ENCODE measurements around the gene CMTM2. TPM values are rescaled to one million over a fixed set of nuclear protein-coding genes. Genes with fewer than 3 reads are reported as not detected.

The CMTM2 gene
- total RNA-seq, 1 donor from 2014 or later = not detected

DNA sequence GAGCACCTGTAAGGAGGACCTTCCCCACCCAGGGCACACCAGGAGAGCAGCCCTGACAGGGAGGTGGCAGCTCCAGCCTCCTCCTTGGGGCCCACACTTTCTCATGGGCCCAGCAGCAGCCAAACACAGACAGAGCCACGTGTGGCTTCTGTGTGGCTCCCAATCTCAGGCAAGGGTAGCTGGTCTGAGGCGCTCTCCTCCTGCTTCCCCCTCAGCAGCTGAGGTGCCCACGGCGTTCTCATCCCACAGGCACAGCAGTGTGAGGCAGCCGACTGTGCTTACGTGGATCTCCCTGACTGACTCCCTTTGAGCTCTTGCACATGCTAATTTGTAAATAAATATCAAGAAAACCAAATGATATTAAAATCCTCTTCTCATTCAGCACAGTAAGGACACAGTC, 56.1 kb downstream of the CMTM2 start:
- Mint-ChIP-seq H3K27me3 (ENCODE audit: insufficient read depth, low read depth) (peaks cover 5% of the 10 kb centered on the region), H3K4me3 (no peak overlapping the region), H3K27ac (no peak overlapping the region), H3K9me3 (no peaks in the 10 kb centered on the region), H3K4me1 (no peaks in the 10 kb centered on the region), H3K36me3 (peaks cover 9% of the 10 kb centered on the region)
- no peak for DNase-seq (ENCODE audit: low spot score)
- Histone ChIP-seq H3K4me2 (no peak overlapping the region), H3K4me1 (no peaks in the 10 kb centered on the region), H3K9ac (no peak overlapping the region), H3K9me3 (ENCODE audit: low read depth) (no peaks in the 10 kb centered on the region), H3K36me3 (no peaks in the 10 kb centered on the region), H3K4me3 (no peak overlapping the region), H4K20me1 (ENCODE audit: low read depth) (no peaks in the 10 kb centered on the region), H3F3A (ENCODE audit: low read depth) (no peaks in the 10 kb centered on the region), H3K79me2 (ENCODE audit: low read depth) (no peaks in the 10 kb centered on the region), H3K27me3 (no peaks in the 10 kb centered on the region), H3K27ac (no peak overlapping the region), H2AFZ (replicated peaks) (no peak overlapping the region)
- TF ChIP-seq, protein P1, sequence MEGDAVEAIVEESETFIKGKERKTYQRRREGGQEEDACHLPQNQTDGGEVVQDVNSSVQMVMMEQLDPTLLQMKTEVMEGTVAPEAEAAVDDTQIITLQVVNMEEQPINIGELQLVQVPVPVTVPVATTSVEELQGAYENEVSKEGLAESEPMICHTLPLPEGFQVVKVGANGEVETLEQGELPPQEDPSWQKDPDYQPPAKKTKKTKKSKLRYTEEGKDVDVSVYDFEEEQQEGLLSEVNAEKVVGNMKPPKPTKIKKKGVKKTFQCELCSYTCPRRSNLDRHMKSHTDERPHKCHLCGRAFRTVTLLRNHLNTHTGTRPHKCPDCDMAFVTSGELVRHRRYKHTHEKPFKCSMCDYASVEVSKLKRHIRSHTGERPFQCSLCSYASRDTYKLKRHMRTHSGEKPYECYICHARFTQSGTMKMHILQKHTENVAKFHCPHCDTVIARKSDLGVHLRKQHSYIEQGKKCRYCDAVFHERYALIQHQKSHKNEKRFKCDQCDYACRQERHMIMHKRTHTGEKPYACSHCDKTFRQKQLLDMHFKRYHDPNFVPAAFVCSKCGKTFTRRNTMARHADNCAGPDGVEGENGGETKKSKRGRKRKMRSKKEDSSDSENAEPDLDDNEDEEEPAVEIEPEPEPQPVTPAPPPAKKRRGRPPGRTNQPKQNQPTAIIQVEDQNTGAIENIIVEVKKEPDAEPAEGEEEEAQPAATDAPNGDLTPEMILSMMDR (IDR thresholded peaks at IDR 0.05) = no peak
- TF ChIP-seq EZH2 (IDR thresholded peaks at IDR 0.05) (no peak), EZH2phosphoT487 (IDR thresholded peaks at IDR 0.05) (no peak)

GRCh38 chr16:66636199-66636598, 56.9 kb downstream of the CMTM2 start:
- Mint-ChIP-seq H3K27ac (no peak overlapping the region), H3K9me3 (no peaks in the 10 kb centered on the region)
- H2AFZ ChIP-seq (replicated peaks) = no peak overlapping the region

GRCh38 chr16:66637806-66638205, 58.5 kb downstream of the CMTM2 start:
- H3K4me1 ChIP-seq = no peaks in the 10 kb centered on the region
- H3F3A ChIP-seq (ENCODE audit: low read depth) = no peaks in the 10 kb centered on the region
- no peak overlapping the region for H3K4me3 ChIP-seq
- no peak overlapping the region for H2AFZ ChIP-seq (replicated peaks)
- no peaks in the 10 kb centered on the region for H3K27me3 ChIP-seq
- no peak for TF ChIP-seq EZH2 (IDR thresholded peaks at IDR 0.05)
- TF ChIP-seq EZH2phosphoT487 (IDR thresholded peaks at IDR 0.05) = no peak
- TF ChIP-seq, protein P1 (IDR thresholded peaks at IDR 0.05) = no peak
- H4K20me1 ChIP-seq (ENCODE audit: low read depth) = no peaks in the 10 kb centered on the region
- H3K27ac ChIP-seq = no peak overlapping the region
- Mint-ChIP-seq H3K36me3 (peaks cover 2% of the 10 kb centered on the region), H3K4me3 (no peak overlapping the region), H3K27ac (no peak overlapping the region), H3K9me3 (no peaks in the 10 kb centered on the region), H3K27me3 (ENCODE audit: insufficient read depth, low read depth) (peaks cover 5% of the 10 kb centered on the region), H3K4me1 (no peaks in the 10 kb centered on the region)
- no peak overlapping the region for H3K9ac ChIP-seq
- no peaks in the 10 kb centered on the region for H3K36me3 ChIP-seq
- DNase-seq (ENCODE audit: low spot score) = no peak
- H3K9me3 ChIP-seq (ENCODE audit: low read depth) = no peaks in the 10 kb centered on the region
- H3K4me2 ChIP-seq = no peak overlapping the region
- no peaks in the 10 kb centered on the region for H3K79me2 ChIP-seq (ENCODE audit: low read depth)

More at GRCh38 chr16:66636199-66636598, 56.9 kb downstream of the CMTM2 start:
- H3K9ac ChIP-seq = no peak overlapping the region
- DNase-seq (ENCODE audit: low spot score) = no peak
- no peak for TF ChIP-seq EZH2phosphoT487 (IDR thresholded peaks at IDR 0.05)
- TF ChIP-seq, protein P1 (IDR thresholded peaks at IDR 0.05) = no peak
- TF ChIP-seq EZH2 (IDR thresholded peaks at IDR 0.05) = no peak
- H3K36me3 ChIP-seq = no peaks in the 10 kb centered on the region
- no peaks in the 10 kb centered on the region for H3K9me3 ChIP-seq (ENCODE audit: low read depth)
- H3F3A ChIP-seq (ENCODE audit: low read depth) = no peaks in the 10 kb centered on the region
- no peak overlapping the region for H3K4me3 Mint-ChIP-seq
- H4K20me1 ChIP-seq (ENCODE audit: low read depth) = no peaks in the 10 kb centered on the region
- peaks cover 9% of the 10 kb centered on the region for H3K36me3 Mint-ChIP-seq
- H3K4me1 Mint-ChIP-seq = no peaks in the 10 kb centered on the region
- H3K27me3 Mint-ChIP-seq (ENCODE audit: insufficient read depth, low read depth) = peaks cover 5% of the 10 kb centered on the region
- H3K79me2 ChIP-seq (ENCODE audit: low read depth) = no peaks in the 10 kb centered on the region
- H3K4me3 ChIP-seq = no peak overlapping the region
- H3K27ac ChIP-seq = no peak overlapping the region
- no peak overlapping the region for H3K4me2 ChIP-seq
- no peaks in the 10 kb centered on the region for H3K4me1 ChIP-seq
- H3K27me3 ChIP-seq = no peaks in the 10 kb centered on the region

Small RNA genes within 50 kb of the gene (small RNA-seq; reads per million reads assigned to genes)
- gene CKLF-CMTM1 = not detected

Other genes with a start within 250 kb of the CMTM2 start
- 0.25 TPM in 1 of 2 replicates, not detected in the other for gene CDH5, start 212.8 kb upstream of the CMTM2 start, total RNA-seq (ENCODE audit: low replicate concordance)
- gene BEAN1, start 152.2 kb upstream of the CMTM2 start, total RNA-seq (ENCODE audit: low replicate concordance) = 0.32 and 0.34 TPM in 2 replicates
- 7.1 and 7.3 TPM in 2 replicates for gene TK2, start 29.3 kb upstream of the CMTM2 start, total RNA-seq (ENCODE audit: low replicate concordance)
- gene CKLF, start 26.9 kb upstream of the CMTM2 start, total RNA-seq (ENCODE audit: low replicate concordance) = 33.3 and 38.6 TPM in 2 replicates
- gene CMTM1, start 13.0 kb upstream of the CMTM2 start, total RNA-seq (ENCODE audit: low replicate concordance) = 2.9 TPM in 1 of 2 replicates, not detected in the other
- gene CMTM3, start 25.2 kb downstream of the CMTM2 start, total RNA-seq (ENCODE audit: low replicate concordance) = 18.3 and 47.4 TPM in 2 replicates
- gene CMTM4, start 117.3 kb downstream of the CMTM2 start, total RNA-seq (ENCODE audit: low replicate concordance) = 25.9 and 39.5 TPM in 2 replicates
- 94.3 and 104 TPM in 2 replicates for gene DYNC1LI2, start 172.1 kb downstream of the CMTM2 start, total RNA-seq (ENCODE audit: low replicate concordance)
- not detected in 2 replicates for gene TERB1, start 222.1 kb downstream of the CMTM2 start, total RNA-seq (ENCODE audit: low replicate concordance)

Measured in neural progenitor cell (in vitro differentiated cells).